Mesodermal cell (in vitro differentiated cells): ENCODE measurements around the gene TNFSF12.

Source experiments
- H3K27ac ChIP-seq: 2 replicates; pipeline ENCODE4 v1.7.0; 2013; ENCODE audit warnings: mild to moderate bottlenecking, low read depth, low read length, moderate library complexity; ENCODE audit not compliant: severe bottlenecking
- H3K36me3 ChIP-seq: 2 replicates; pipeline ENCODE4 v1.7.1; 2013; ENCODE audit warnings: mild to moderate bottlenecking, low read length, moderate library complexity; ENCODE audit not compliant: control insufficient read depth, insufficient read depth
- H3K4me1 ChIP-seq: one replicate; pipeline ENCODE4 v1.7.1; 2013; ENCODE audit warnings: mild to moderate bottlenecking, low read length; ENCODE audit not compliant: insufficient read depth, control insufficient read depth, poor library complexity, severe bottlenecking
- H3K4me3 ChIP-seq: 2 replicates; pipeline ENCODE4 v1.7.0; 2013; ENCODE audit warnings: low read length, control low read depth, mild to moderate bottlenecking; ENCODE audit not compliant: insufficient read depth, poor library complexity, severe bottlenecking; ENCODE audit errors: extremely low read depth
- H3K9me3 ChIP-seq: 2 replicates; pipeline ENCODE4 v1.7.1; 2013; ENCODE audit warnings: mild to moderate bottlenecking, low read length, moderate library complexity; ENCODE audit not compliant: control insufficient read depth
- WGBS, 2 experiments: methylation state at CpG; one replicate each; pipeline ENCODE4 v1.1.5; 2013; ENCODE audit warnings: missing lambda C conversion rate in 2 of 2; ENCODE audit not compliant: insufficient coverage in 2 of 2; 5-methylcytosine and 5-hydroxymethylcytosine counted together

The TNFSF12 gene

GRCh38 chr17:7512824-7513540, 35.9 kb upstream of the TNFSF12 start:
- H3K36me3 ChIP-seq, result peaks cover 92% of the 10 kb centered on the region
- no peak overlapping the region for H3K27ac ChIP-seq

GRCh38 chr17:7513850-7514419, 34.9 kb upstream of the TNFSF12 start:
- 88 to 92% methylated on average over 14 to 16 of the region's 17 CpGs for WGBS, 2 experiments
- Histone ChIP-seq H3K36me3 (peaks cover 82% of the 10 kb centered on the region), H3K4me3 (no peak overlapping the region)

More at GRCh38 chr17:7512824-7513540, 35.9 kb upstream of the TNFSF12 start:
- no peaks in the 10 kb centered on the region for H3K9me3 ChIP-seq
- no peak overlapping the region for H3K4me3 ChIP-seq
- no peaks in the 10 kb centered on the region for H3K4me1 ChIP-seq
- WGBS, 2 experiments, result 90 to 96% methylated on average over 17 to 20 of the region's 20 CpGs

GRCh38 chr17:7515911-7516610, 32.8 kb upstream of the TNFSF12 start:
- Histone ChIP-seq H3K27ac (no peak overlapping the region), H3K4me3 (no peak overlapping the region), H3K4me1 (no peaks in the 10 kb centered on the region), H3K9me3 (no peaks in the 10 kb centered on the region), H3K36me3 (peaks cover 61% of the 10 kb centered on the region)
- 90 to 92% methylated on average over 8 of the region's 13 CpGs for WGBS, 2 experiments

More at GRCh38 chr17:7513850-7514419, 34.9 kb upstream of the TNFSF12 start:
- Histone ChIP-seq H3K27ac (no peak overlapping the region), H3K9me3 (no peaks in the 10 kb centered on the region), H3K4me1 (no peaks in the 10 kb centered on the region)

- H3K27ac ChIP-seq, result no peak overlapping the region
- no peaks in the 10 kb centered on the region for H3K4me1 ChIP-seq
- peaks cover 18% of the 10 kb centered on the region for H3K9me3 ChIP-seq
- no peaks in the 10 kb centered on the region for H3K36me3 ChIP-seq
- 70 to 73% methylated on average over 5 to 8 of the region's 10 CpGs for WGBS, 2 experiments
- no peak overlapping the region for H3K4me3 ChIP-seq
Observed at GRCh38 chr17:7523033-7523432, 25.8 kb upstream of the TNFSF12 start.

GRCh38 chr17:7528842-7529241, 20.0 kb upstream of the TNFSF12 start:
- H3K4me1 ChIP-seq, result no peaks in the 10 kb centered on the region
- no peaks in the 10 kb centered on the region for H3K36me3 ChIP-seq
- no peak overlapping the region for H3K27ac ChIP-seq
- H3K9me3 ChIP-seq, result peaks cover 23% of the 10 kb centered on the region
- no peak overlapping the region for H3K4me3 ChIP-seq

- Histone ChIP-seq H3K4me3 (no peak overlapping the region), H3K27ac (no peak overlapping the region), H3K4me1 (no peaks in the 10 kb centered on the region), H3K36me3 (no peaks in the 10 kb centered on the region), H3K9me3 (peaks cover 23% of the 10 kb centered on the region)
- 88% methylated on average over 3 of the region's 6 CpGs; no CpG with 5 or more reads in 1 of the 2 experiments for WGBS, 2 experiments
Observed at GRCh38 chr17:7530023-7530900, 18.6 kb upstream of the TNFSF12 start.

GRCh38 chr17:7538050-7538449, 10.8 kb upstream of the TNFSF12 start:
- Histone ChIP-seq H3K9me3 (peaks cover 21% of the 10 kb centered on the region), H3K36me3 (no peaks in the 10 kb centered on the region), H3K4me1 (no peaks in the 10 kb centered on the region), H3K4me3 (no peak overlapping the region), H3K27ac (no peak overlapping the region)
- 93% methylated on average over 3 of the region's 3 CpGs; no CpG with 5 or more reads in 1 of the 2 experiments for WGBS, 2 experiments

GRCh38 chr17:7538891-7539545, 9.8 kb upstream of the TNFSF12 start:
- Histone ChIP-seq H3K27ac (no peak overlapping the region), H3K36me3 (no peaks in the 10 kb centered on the region), H3K4me1 (no peaks in the 10 kb centered on the region), H3K9me3 (peaks cover 21% of the 10 kb centered on the region), H3K4me3 (no peak overlapping the region)
- WGBS, 2 experiments, result 85 to 88% methylated on average over 5 to 7 of the region's 11 CpGs

- Histone ChIP-seq H3K9me3 (peaks cover 21% of the 10 kb centered on the region), H3K27ac (no peak overlapping the region), H3K4me3 (no peak overlapping the region), H3K36me3 (no peaks in the 10 kb centered on the region), H3K4me1 (no peaks in the 10 kb centered on the region)
- WGBS, 2 experiments, result 92 to 100% methylated on average over 1 to 9 of the region's 9 CpGs
Observed at GRCh38 chr17:7541074-7541621, 7.7 kb upstream of the TNFSF12 start.

GRCh38 chr17:7544911-7545310, 3.9 kb upstream of the TNFSF12 start:
- no peaks in the 10 kb centered on the region for H3K4me1 ChIP-seq
- H3K9me3 ChIP-seq, result no peaks in the 10 kb centered on the region
- no peak overlapping the region for H3K27ac ChIP-seq
- H3K4me3 ChIP-seq, result no peak overlapping the region
- 72 to 100% methylated on average over 4 to 6 of the region's 6 CpGs for WGBS, 2 experiments
- H3K36me3 ChIP-seq, result no peaks in the 10 kb centered on the region
